SU-DHL-6 (cell line): ENCODE results near the gene HEXB.
"Not testable (repeated sequence)": the region's sequence is repeated elsewhere in the genome, so short reads cannot be mapped to it uniquely, and the experiment has no call there.

Experiments
- CTCF ChIP-seq: fragments of 200-600 bp; sonication (generic); IDR thresholded peaks from one replicate; pipeline ENCODE4 v1.5.1; 2017; ENCODE audit warnings: antibody characterized with exemption, mild to moderate bottlenecking, low read length, moderate library complexity; ENCODE audit not compliant: insufficient read depth, poor library complexity, severe bottlenecking
- EZH2phosphoT487 ChIP-seq: fragments of 200-600 bp; sonication (generic), shearing (Covaris generic); conservative IDR thresholded peaks from 2 replicates; pipeline ENCODE4 v1.6.1; 2018; ENCODE audit warnings: mild to moderate bottlenecking, antibody characterized with exemption, low read length, moderate library complexity, mixed read lengths

GRCh38 chr5:74678123-74678522 lies 6.9 kb upstream of the HEXB start:
- TF ChIP-seq CTCF, EZH2phosphoT487: not testable (repeated sequence)
